ENCODE data around the gene PTMA. TPM values are rescaled to one million over a fixed set of nuclear protein-coding genes. Genes with fewer than 3 reads are reported as not detected.

PTMA gene
- total RNA-seq, 4 donors from 2014 or later, result 478 to 1,487 (median 685) TPM

DNA sequence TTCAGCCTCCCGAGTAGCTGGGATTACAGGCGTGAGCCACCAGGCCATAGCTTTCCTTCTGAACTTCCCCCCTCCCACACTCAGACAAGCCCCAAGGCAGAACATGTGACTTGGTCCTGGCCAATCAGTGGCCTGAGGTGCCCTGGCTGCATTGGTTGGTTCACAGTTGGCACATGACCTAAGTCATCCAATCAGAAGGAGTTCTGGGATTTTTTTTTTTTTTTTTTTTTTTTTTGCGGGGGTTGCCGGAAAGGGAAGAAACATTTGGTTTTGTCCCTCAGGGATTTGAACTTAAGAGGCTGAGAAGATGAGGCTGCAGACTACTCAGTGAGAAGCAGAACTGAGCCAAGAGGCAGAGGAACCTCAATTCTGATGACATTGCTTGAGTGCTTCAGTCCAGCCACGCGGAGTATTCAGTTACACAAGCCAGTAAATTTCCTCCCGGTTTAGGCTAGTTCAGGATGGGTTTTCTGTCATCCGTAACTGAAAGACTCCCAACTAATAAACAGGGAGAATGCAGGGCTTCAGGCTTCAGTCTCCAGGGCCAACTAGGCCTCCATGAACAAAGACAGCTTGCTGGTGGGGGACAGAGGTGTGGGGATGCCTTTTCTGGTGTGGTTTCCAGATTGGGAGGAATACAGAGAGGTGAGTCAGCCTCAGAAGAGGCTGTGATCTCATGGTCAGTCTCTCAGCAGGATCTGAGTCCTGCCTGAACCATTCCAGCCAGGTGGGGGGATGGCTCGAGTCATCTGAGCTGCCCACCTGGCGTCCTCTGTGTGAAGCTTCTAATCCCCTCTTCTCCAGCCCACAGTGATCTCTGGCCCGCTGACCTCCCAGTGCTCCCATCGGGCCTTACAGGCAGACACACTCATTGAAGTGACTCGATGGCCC, 9.2 kb downstream of the PTMA start:
- TF ChIP-seq POLR2A (IDR thresholded peaks at IDR 0.05) (no peak), EP300 (IDR thresholded peaks at IDR 0.05; ENCODE audit: low read depth) (no peak), POLR2AphosphoS5 (IDR thresholded peaks at IDR 0.05) (no peak)
- TF ChIP-seq, protein P1, sequence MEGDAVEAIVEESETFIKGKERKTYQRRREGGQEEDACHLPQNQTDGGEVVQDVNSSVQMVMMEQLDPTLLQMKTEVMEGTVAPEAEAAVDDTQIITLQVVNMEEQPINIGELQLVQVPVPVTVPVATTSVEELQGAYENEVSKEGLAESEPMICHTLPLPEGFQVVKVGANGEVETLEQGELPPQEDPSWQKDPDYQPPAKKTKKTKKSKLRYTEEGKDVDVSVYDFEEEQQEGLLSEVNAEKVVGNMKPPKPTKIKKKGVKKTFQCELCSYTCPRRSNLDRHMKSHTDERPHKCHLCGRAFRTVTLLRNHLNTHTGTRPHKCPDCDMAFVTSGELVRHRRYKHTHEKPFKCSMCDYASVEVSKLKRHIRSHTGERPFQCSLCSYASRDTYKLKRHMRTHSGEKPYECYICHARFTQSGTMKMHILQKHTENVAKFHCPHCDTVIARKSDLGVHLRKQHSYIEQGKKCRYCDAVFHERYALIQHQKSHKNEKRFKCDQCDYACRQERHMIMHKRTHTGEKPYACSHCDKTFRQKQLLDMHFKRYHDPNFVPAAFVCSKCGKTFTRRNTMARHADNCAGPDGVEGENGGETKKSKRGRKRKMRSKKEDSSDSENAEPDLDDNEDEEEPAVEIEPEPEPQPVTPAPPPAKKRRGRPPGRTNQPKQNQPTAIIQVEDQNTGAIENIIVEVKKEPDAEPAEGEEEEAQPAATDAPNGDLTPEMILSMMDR (IDR thresholded peaks at IDR 0.05), result no peak
- peaks cover 0 to 2% (median 0%) of the 10 kb centered on the region in 4 donors for H3K36me3 ChIP-seq
- in situ Hi-C loops (cut with MboI; ENCODE audit: low pct_ligation_motif_present in 1 of 4, low pct_unique_long_range_greater_than_20kb in 1 of 4, low sequenced_read_pairs in 3 of 4) (loop anchor here in 2 of 4 donors (5.0 to 25.0 kb wide), 3 partner anchors 40 to 205 kb away; no protein-coding TSS in a partner anchor), intact Hi-C loops (cut with DNase I; ENCODE audit: low total_unique reads) (loop anchor here (10.0 kb wide), 1 partner anchor 203 kb away; no protein-coding TSS in a partner anchor)
- WGBS, 2 donors (ENCODE audit: low coverage in 1 of 2), result 76 to 81% methylated on average over 4 to 13 of the region's 13 CpGs
- H3K4me1 ChIP-seq, result peaks cover 6 to 22% (median 10%) of the 10 kb centered on the region in 4 donors
- no peak overlapping the region for H3K27ac ChIP-seq
- no peaks in the 10 kb centered on the region for H3K9me3 ChIP-seq
- H3K4me3 ChIP-seq, result no peak overlapping the region
- DNase-seq, result no peak
- no peaks in the 10 kb centered on the region for H3K27me3 ChIP-seq

DNA sequence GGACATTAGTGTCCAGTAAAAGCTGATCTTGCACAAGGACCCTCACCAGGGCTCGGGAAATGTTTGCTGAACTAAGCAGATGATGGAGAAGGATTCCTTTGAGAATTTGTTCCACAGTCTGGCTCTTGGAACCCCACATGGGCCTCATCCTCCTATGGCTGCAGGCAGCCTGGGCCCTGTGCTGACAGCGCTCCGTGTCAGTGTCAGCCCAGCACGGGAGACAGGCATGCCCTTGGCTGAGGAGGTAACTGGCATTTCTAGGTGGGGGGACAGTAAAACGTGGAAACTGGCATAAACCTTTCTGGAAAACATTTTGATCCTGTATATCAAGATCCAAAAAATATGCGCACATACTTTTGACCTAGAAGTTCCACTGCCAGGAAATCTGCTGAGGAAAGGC, 10.5 kb downstream of the PTMA start:
- H3K36me3 ChIP-seq, result no peaks in the 10 kb centered on the region
- intact Hi-C loops (cut with DNase I; ENCODE audit: low total_unique reads) (loop anchor here (10.0 kb wide), 1 partner anchor 204 kb away; no protein-coding TSS in a partner anchor), in situ Hi-C loops (cut with MboI; ENCODE audit: low pct_ligation_motif_present in 1 of 4, low pct_unique_long_range_greater_than_20kb in 1 of 4, low sequenced_read_pairs in 3 of 4) (loop anchor here in 2 of 4 donors (5.0 to 25.0 kb wide), 3 partner anchors 41 to 206 kb away; no protein-coding TSS in a partner anchor)
- no peak overlapping the region for H3K27ac ChIP-seq
- H3K4me1 ChIP-seq, result peaks cover 0 to 13% (median 5%) of the 10 kb centered on the region in 4 donors
- no peak overlapping the region for H3K4me3 ChIP-seq
- no peak for TF ChIP-seq POLR2A (IDR thresholded peaks at IDR 0.05)
- TF ChIP-seq, protein P1 (IDR thresholded peaks at IDR 0.05), result no peak
- no peak for TF ChIP-seq EP300 (IDR thresholded peaks at IDR 0.05; ENCODE audit: low read depth)
- TF ChIP-seq POLR2AphosphoS5 (IDR thresholded peaks at IDR 0.05), result no peak
- WGBS, 2 donors (ENCODE audit: low coverage in 1 of 2), result 86 to 93% methylated on average over 1 to 6 of the region's 6 CpGs
- no peak for DNase-seq
- H3K27me3 ChIP-seq, result no peaks in the 10 kb centered on the region
- H3K9me3 ChIP-seq, result no peaks in the 10 kb centered on the region

DNA sequence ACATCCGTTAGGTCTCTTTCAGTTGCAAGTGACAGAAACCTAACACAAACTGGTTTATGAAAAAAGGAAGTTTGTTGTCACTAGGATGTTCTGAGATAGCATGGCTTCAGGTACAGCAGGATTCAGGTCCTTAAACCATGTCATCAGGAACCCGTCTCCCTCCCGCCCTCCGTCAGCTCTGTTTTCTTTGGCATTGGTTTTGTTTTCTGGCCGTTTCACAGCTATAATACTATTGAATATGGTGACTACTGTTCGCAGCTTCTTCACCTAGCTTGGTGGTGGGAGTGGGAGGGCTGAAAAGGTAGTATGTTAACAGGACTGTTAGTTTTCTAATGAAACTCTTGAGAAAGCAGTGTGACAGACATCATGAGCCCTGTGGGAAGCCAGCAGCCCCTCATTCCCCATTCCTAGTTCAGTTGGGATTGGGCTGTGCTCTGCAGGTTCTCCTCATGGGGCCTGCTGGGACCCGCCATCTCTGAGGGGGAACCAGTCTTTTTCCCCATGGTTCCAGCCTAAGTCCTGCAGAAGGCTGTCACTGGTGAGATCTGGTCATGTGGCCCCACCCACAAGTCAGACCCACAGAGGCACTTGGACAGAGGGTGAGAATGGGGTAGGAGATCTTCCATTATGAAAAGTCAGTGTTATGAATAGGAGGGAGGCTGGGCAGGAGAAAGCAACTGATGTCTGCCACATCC, 12.1 kb downstream of the PTMA start:
- DNase-seq, result no peak
- TF ChIP-seq POLR2A (IDR thresholded peaks at IDR 0.05) (no peak), POLR2AphosphoS5 (IDR thresholded peaks at IDR 0.05) (no peak), EP300 (IDR thresholded peaks at IDR 0.05; ENCODE audit: low read depth) (no peak)
- TF ChIP-seq, protein P1 (IDR thresholded peaks at IDR 0.05), result no peak
- H3K27me3 ChIP-seq, result no peaks in the 10 kb centered on the region
- no peaks in the 10 kb centered on the region for H3K9me3 ChIP-seq
- H3K4me3 ChIP-seq, result no peak overlapping the region
- intact Hi-C loops (cut with DNase I; ENCODE audit: low total_unique reads), result no loop called here
- no peaks in the 10 kb centered on the region for H3K36me3 ChIP-seq
- no peaks in the 10 kb centered on the region for H3K4me1 ChIP-seq
- H3K27ac ChIP-seq, result no peak overlapping the region
- WGBS, 2 donors (ENCODE audit: low coverage in 1 of 2), result 78 to 81% methylated on average over 4 to 7 of the region's 7 CpGs
- in situ Hi-C loops (cut with MboI; ENCODE audit: low pct_ligation_motif_present in 1 of 4, low pct_unique_long_range_greater_than_20kb in 1 of 4, low sequenced_read_pairs in 3 of 4), result loop anchor here in 1 of 4 donors (25.0 kb wide), 1 partner anchor 208 kb away; no protein-coding TSS in a partner anchor

Data from transverse colon (tissue), 4 donors.